HL-60 (cell line): ENCODE data around the gene PPP6R2.

Source experiments
- GABPA ChIP-seq: IDR thresholded peaks from 2 replicates; pipeline ENCODE4 v1.6.1; 2012; ENCODE audit warnings: low read depth
- TF ChIP-seq, protein P1 (sequence below): IDR thresholded peaks from one replicate; pipeline ENCODE4 v1.5.1; 2011; ENCODE audit warnings: low read length, control low read depth, inconsistent platforms; ENCODE audit not compliant: insufficient read depth

DNA sequence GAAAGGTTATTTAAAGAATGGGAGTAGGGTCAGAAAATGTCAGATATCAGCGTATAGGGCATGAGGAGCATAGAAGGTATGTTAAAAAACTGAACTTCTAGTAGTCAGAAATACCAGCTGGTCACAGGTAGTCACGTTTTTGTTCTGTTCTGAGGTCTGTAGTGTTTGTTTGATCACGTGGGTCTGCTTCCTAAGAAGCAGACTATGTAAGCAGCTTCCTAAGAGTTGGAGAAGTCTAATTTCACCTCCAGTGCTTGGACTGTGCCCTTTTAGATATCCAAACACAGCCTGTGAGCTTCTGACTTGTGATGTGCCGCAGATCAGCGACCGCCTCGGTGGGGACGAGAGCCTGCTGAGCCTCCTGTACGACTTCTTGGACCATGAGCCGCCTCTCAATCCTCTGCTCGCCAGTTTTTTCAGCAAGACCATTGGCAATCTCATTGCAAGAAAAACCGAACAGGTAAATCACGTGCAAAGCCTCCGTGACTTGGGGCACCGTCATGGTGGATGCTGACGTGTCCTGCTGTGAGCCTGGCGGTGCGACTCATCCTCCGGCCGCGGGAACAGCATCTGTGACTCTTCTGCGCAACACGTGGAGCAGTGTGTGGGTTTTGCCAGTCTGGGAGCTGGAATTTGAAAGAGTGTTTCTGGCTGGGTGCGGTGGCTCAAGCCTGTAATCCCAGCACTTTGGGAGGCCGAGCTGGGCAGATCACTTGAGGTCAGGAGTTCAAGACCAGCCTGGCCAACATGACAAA, 63.5 kb downstream of the PPP6R2 start:
- TF ChIP-seq GABPA, result no peak
- TF ChIP-seq, protein P1, sequence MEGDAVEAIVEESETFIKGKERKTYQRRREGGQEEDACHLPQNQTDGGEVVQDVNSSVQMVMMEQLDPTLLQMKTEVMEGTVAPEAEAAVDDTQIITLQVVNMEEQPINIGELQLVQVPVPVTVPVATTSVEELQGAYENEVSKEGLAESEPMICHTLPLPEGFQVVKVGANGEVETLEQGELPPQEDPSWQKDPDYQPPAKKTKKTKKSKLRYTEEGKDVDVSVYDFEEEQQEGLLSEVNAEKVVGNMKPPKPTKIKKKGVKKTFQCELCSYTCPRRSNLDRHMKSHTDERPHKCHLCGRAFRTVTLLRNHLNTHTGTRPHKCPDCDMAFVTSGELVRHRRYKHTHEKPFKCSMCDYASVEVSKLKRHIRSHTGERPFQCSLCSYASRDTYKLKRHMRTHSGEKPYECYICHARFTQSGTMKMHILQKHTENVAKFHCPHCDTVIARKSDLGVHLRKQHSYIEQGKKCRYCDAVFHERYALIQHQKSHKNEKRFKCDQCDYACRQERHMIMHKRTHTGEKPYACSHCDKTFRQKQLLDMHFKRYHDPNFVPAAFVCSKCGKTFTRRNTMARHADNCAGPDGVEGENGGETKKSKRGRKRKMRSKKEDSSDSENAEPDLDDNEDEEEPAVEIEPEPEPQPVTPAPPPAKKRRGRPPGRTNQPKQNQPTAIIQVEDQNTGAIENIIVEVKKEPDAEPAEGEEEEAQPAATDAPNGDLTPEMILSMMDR, result no peak
